K562 (cell line): Measurements from ENCODE around the gene BORA. TPM values are rescaled to one million over a fixed set of nuclear protein-coding genes. Genes with fewer than 3 reads are reported as not detected.

Experiments used
- CBX1 ChIP-seq: sonication (generic); IDR thresholded peaks from 2 replicates; pipeline ENCODE4 v1.6.1; 2016; ENCODE audit warnings: antibody characterized with exemption, low read depth, mild to moderate bottlenecking
- FOS ChIP-seq: IDR thresholded peaks from 3 replicates; pipeline ENCODE4 v1.6.1; 2011; ENCODE audit not compliant: insufficient read length; ENCODE audit errors: extremely low read depth
- HDGF ChIP-seq: fragments of 450-650 bp; IDR thresholded peaks from 2 replicates; pipeline ENCODE4 v1.6.1; 2016
- KDM5B ChIP-seq: fragments of 200-600 bp; sonication (generic); IDR thresholded peaks from 2 replicates; pipeline ENCODE4 v1.6.1; 2012; ENCODE audit warnings: low read depth, mild to moderate bottlenecking, moderate library complexity, low read length, control low read depth, inconsistent platforms; ENCODE audit not compliant: insufficient replicate concordance
- MAZ ChIP-seq, 2 experiments: fragments of 450-650 bp in 1 of 2; sonication (generic) in 1 of 2; formaldehyde crosslinking; IDR thresholded peaks in 1 of 2; conservative IDR thresholded peaks in 1 of 2; 2 replicates each; pipeline versions ENCODE4 v1.4.0 to v1.5.0; 2020; ENCODE audit warnings: mild to moderate bottlenecking in 1 of 2, missing genetic modification reagents in 1 of 2
- MCM3 ChIP-seq: fragments of 450-650 bp; IDR thresholded peaks from 2 replicates; pipeline ENCODE4 v1.6.1; 2016
- RBM14 ChIP-seq: fragments of 200-400 bp; formaldehyde crosslinking; IDR thresholded peaks from 2 replicates; pipeline ENCODE4 v1.6.1; 2018; ENCODE audit warnings: low read depth, mild to moderate bottlenecking, low read length, moderate library complexity, borderline replicate concordance; ENCODE audit not compliant: insufficient read depth
- TCF7 ChIP-seq: sonication (generic); IDR thresholded peaks from 2 replicates; pipeline ENCODE4 v1.6.1; 2016; ENCODE audit warnings: antibody characterized with exemption, borderline replicate concordance
- ZBTB40 ChIP-seq, 2 experiments: fragments of 450-650 bp in 1 of 2; sonication (generic) in 1 of 2; formaldehyde crosslinking in 1 of 2; IDR thresholded peaks; 2 replicates each; pipeline versions ENCODE4 v1.7.1 to v1.9.0; 2016 to 2022; ENCODE audit warnings: inconsistent platforms in 1 of 2, mild to moderate bottlenecking in 1 of 2, missing genetic modification reagents in 1 of 2
- ZBTB5 ChIP-seq: fragments of 450-650 bp; IDR thresholded peaks from 2 replicates; pipeline ENCODE4 v1.6.1; 2017; ENCODE audit warnings: antibody characterized with exemption
- ZNF280A ChIP-seq: fragments of 450-650 bp; IDR thresholded peaks from 2 replicates; pipeline ENCODE4 v1.6.1; 2018; ENCODE audit warnings: mild to moderate bottlenecking, low read depth; ENCODE audit not compliant: partially characterized antibody
- ZNF584 ChIP-seq: fragments of 200-800 bp; sonication (Bioruptor generic); IDR thresholded peaks from 2 replicates; pipeline ENCODE4 v1.6.1; 2016; ENCODE audit warnings: low read depth, mild to moderate bottlenecking, missing genetic modification characterization, missing compliant biosample characterization
- polyA plus RNA-seq, 8 experiments: library from polyadenylated mRNA; depleted of rRNA in 4 of 8; stranded (reverse) in 5 of 8; unstranded in 3 of 8; fragments of >200 nt; fragmentation: Nextera tagmentation in 2 of 8; fragmentation: Illumina TruSeq in 1 of 8; extraction: Ambion mirVana in 2 of 8; extraction: Trizol in 1 of 8; gene quantifications; 2 replicates each; pipeline versions ENCODE4 v1.2.1 to v1.2.3, GENCODE V29; 2011 to 2014; ENCODE audit warnings: inconsistent platforms in 1 of 8, missing spikeins in 1 of 8
- total RNA-seq, 7 experiments: library from RNA; depleted of rRNA in 6 of 7; stranded (reverse); fragments of >200 nt in 6 of 7; fragmentation: Illumina TruSeq in 2 of 7; extraction: Trizol in 2 of 7; gene quantifications; 2 replicates each; pipeline versions ENCODE4 v1.2.1 to v1.2.3, GENCODE V29; 2011 to 2021; ENCODE audit warnings: low replicate concordance in 1 of 7

The BORA gene
- total and polyA plus RNA-seq, 9 of the 15 experiments (the other 6 are each of a cell fraction or from before 2014, with no cell fraction given) = 12.4 to 21.5 (median 18.2) TPM

GRCh38 chr13:72727417-72728289 is at the start of gene BORA, which contains the start of gene MZT1 (continued):
- TF ChIP-seq RBM14 (no peak), HDGF (no peak), ZBTB40 (IDR thresholded peaks at IDR 0.05) (peak; percentile 62; the same call in 1 of the 2 replicates), ZBTB40 (CRISPR knock-in tag; IDR thresholded peaks at IDR 0.05) (peak; percentile 50; the same call in 1 of the 2 replicates), CBX1 (peak; percentile 65; the same call in 1 of the 2 replicates), MCM3 (no peak), MAZ (CRISPR knock-in tag; conservative IDR thresholded peaks at IDR 0.05 in 1 of 2, IDR thresholded peaks at IDR 0.05 in 1 of 2) (peak in 1 of 2 experiments; percentile 54; a peak in 2 of 4 replicates), ZNF584 (CRISPR knock-in tag) (no peak), TCF7 (0 out of 2 replicates have a peak, but pooled peaks have one; percentile 55), ZNF280A (no peak), FOS (peak; percentile 91), ZBTB5 (no peak), KDM5B (peak; percentile 51)
